Ishikawa (cell line): Measurements from ENCODE around the gene TMEM26.

Experiments used
- CEBPB ChIP-seq: IDR thresholded peaks from 2 replicates; pipeline ENCODE4 v1.6.1; 2012
- CREB1 ChIP-seq: IDR thresholded peaks from 2 replicates; pipeline ENCODE4 v1.6.1; 2012; ENCODE audit warnings: low read depth
- EGR1 ChIP-seq: IDR thresholded peaks from 2 replicates; pipeline ENCODE4 v1.6.1; 2012
- EP300 ChIP-seq: IDR thresholded peaks from 2 replicates; pipeline ENCODE4 v1.6.1; 2012; ENCODE audit warnings: borderline replicate concordance
- FOXM1 ChIP-seq: IDR thresholded peaks from 2 replicates; pipeline ENCODE4 v1.6.1; 2012; ENCODE audit warnings: low read depth, borderline replicate concordance
- NFIC ChIP-seq: IDR thresholded peaks from 2 replicates; pipeline ENCODE4 v1.6.1; 2012
- RAD21 ChIP-seq: IDR thresholded peaks from 2 replicates; pipeline ENCODE4 v1.6.1; 2012; ENCODE audit warnings: low read depth
- REST ChIP-seq: IDR thresholded peaks from 2 replicates; pipeline ENCODE4 v1.6.1; 2012; ENCODE audit warnings: low read depth, mild to moderate bottlenecking
- TAF1 ChIP-seq: IDR thresholded peaks from 2 replicates; pipeline ENCODE4 v1.6.1; 2012; ENCODE audit warnings: low read depth, mild to moderate bottlenecking
- TCF12 ChIP-seq: IDR thresholded peaks from 2 replicates; pipeline ENCODE4 v1.6.1; 2012; ENCODE audit warnings: low read depth
- TEAD4 ChIP-seq: IDR thresholded peaks from 2 replicates; pipeline ENCODE4 v1.6.1; 2012
- USF1 ChIP-seq: IDR thresholded peaks from 2 replicates; pipeline ENCODE4 v1.6.1; 2012
- YY1 ChIP-seq: IDR thresholded peaks from 2 replicates; pipeline ENCODE4 v1.6.1; 2012; ENCODE audit warnings: low read depth
- ZBTB7A ChIP-seq: IDR thresholded peaks from 2 replicates; pipeline ENCODE4 v1.6.1; 2012; ENCODE audit warnings: low read depth
- TF ChIP-seq, protein P1 (sequence below): IDR thresholded peaks from 2 replicates; pipeline ENCODE4 v1.6.1; 2012

TMEM26 gene

DNA sequence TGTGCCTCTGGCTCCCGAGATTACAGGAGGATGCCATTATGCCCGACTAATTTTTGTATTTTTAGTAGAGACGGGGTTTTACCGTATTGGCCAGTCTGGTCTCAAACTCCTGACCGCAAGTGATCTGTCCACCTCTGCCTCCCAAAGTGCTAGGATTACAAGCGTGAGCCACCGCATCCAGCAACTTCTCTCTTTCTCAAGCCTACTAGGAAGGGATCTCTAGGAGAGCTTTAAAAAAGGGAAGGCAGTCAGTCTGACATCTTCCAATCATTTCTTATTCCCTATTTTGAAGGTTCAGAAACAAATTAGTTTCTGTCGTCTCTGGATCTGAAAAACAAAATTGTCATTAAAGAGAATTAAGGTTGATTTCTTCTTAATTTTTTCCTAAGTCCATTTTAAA is 2.5 kb upstream of the TMEM26 start:
- TF ChIP-seq CREB1 (no peak), EGR1 (no peak), CEBPB (no peak), NFIC (no peak), RAD21 (no peak)
- TF ChIP-seq, protein P1, sequence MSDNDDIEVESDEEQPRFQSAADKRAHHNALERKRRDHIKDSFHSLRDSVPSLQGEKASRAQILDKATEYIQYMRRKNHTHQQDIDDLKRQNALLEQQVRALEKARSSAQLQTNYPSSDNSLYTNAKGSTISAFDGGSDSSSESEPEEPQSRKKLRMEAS = no peak

DNA sequence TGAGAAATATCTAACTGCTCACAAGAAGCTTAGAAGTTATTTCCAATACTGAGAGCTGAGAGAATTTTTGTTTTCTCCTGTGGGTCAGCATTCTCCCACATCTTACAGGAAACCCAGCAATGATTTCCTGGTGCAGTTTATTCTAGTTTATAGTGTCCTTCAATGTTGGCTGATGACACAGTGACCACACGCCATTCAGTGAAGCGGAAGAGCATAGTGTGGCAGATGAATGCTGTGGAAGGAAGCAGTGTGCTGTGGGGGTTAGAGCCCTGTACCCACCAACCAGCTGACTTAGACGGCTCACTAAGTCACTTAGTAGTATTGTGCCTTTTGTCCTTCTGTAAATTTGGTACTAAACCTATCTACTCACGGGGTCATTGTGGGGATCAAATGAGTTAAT is 1.4 kb upstream of the TMEM26 start:
- TF ChIP-seq, protein P1 = no peak
- TF ChIP-seq FOXM1 = no peak
- TF ChIP-seq RAD21 = no peak
- no peak for TF ChIP-seq CEBPB
- TF ChIP-seq USF1 = no peak
- TF ChIP-seq TCF12 = no peak
- TF ChIP-seq TEAD4 = no peak
- TF ChIP-seq TAF1 = no peak
- no peak for TF ChIP-seq ZBTB7A
- TF ChIP-seq REST = no peak
- no peak for TF ChIP-seq EP300
- no peak for TF ChIP-seq NFIC

DNA sequence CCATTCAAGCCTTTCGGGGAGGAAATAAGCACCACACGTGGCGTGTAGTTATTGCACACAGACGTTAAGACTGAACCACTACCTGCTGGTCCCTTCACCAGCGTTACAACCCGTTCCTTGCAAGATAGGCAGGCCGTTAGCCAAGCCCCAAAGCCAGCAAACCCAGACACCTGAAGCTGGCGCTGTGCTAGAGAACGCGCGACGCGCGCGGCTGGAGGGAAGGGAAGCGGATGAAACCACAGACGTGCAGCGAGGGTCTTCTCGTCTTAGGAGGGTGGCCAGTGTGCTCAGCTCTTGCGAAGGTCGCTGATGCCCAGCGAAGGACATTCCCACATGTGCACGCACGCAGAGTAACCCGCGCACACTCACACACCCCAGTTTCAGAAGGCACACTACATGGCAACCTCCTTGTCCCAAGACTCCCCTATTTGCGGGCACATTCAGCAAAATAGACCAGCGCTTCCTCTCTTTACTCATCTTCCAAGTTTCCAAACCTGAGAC is 980 bp downstream of the TMEM26 start:
- TF ChIP-seq REST = no peak
- no peak for TF ChIP-seq YY1

- TF ChIP-seq ZBTB7A (no peak), USF1 (no peak), RAD21 (no peak), EP300 (no peak), TEAD4 (no peak), REST (no peak), CREB1 (no peak), EGR1 (no peak), YY1 (no peak), CEBPB (no peak), TAF1 (no peak), NFIC (no peak), TCF12 (no peak), FOXM1 (no peak)
- TF ChIP-seq, protein P1 = no peak
These were observed 1.8 kb downstream of the TMEM26 start for GRCh38 chr10:61451357-61451756.

DNA sequence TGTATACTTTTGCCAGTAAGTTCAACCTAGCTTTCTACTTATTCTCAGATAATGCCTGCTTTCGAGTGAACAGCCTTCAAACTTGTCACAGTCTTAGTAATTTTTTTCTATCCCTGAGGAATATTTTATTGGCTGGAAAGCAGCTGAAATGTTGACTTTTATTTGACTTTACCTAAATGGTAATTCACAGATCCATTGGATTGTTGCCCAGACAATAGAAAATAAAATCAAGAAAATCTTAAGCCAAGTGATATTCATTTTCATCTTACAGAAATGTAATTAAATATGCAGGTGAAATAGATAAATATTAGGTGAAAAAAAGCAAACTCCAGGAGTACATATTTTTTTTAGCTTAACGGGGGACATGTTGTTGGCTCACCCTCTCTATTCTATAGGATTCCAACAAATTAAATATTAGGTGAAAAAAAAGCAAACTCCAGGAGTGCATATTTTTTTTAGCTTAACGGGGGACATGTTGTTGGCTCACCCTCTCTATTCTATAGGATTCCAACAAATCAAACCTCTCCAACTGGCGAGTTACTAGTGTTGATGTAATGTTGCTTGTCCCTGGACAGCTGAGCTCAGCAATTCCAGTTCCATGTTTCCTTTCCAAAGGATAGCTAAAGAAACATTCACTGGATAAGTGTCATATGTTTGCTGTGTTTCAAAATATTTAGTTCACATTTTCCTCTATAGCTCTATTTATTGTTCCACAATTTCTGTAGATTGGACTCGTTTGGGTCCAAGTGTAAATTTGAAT is 4.2 kb downstream of the TMEM26 start:
- TF ChIP-seq TCF12 = no peak
- TF ChIP-seq EP300 = no peak
- TF ChIP-seq CEBPB = no peak
- no peak for TF ChIP-seq RAD21
- no peak for TF ChIP-seq FOXM1
- no peak for TF ChIP-seq NFIC
- TF ChIP-seq YY1 = no peak
- TF ChIP-seq REST = no peak
- no peak for TF ChIP-seq TAF1
- no peak for TF ChIP-seq USF1
- TF ChIP-seq TEAD4 = no peak
- no peak for TF ChIP-seq ZBTB7A
- TF ChIP-seq CREB1 = no peak
- TF ChIP-seq, protein P1 = no peak
- TF ChIP-seq EGR1 = no peak
